Activated CD8-positive, alpha-beta T cell treated with anti-CD3 and anti-CD28 coated beads for 36 hours (primary cell): ENCODE measurements around the gene SYNPO. TPM values are rescaled to one million over a fixed set of nuclear protein-coding genes. Genes with fewer than 3 reads are reported as not detected.

Experiments used
- ATAC-seq: fragments of 200-7000 bp; cut with Tn5 transposase; one replicate; pipeline ENCODE4 v1.10.0; 2021; ENCODE audit warnings: mild to moderate bottlenecking, moderate library complexity
- CTCF ChIA-PET: fragments of 350-600 bp; sonication (Branson Sonifier 250); formaldehyde crosslinking; loops from one replicate; lab custom pipeline; 2021; ENCODE audit warnings: antibody characterized with exemption; lab: Charles Lee
- POLR2A ChIA-PET: fragments of 350-600 bp; sonication (Branson Sonifier 250); formaldehyde crosslinking; loops from one replicate; lab custom pipeline; 2021; ENCODE audit warnings: antibody characterized with exemption; lab: Charles Lee
- DNase-seq: peaks from one replicate; pipeline ENCODE4 v3.0.0-alpha.2; 2020
- H3K27ac Mint-ChIP-seq: one replicate; pipeline ENCODE4 v1.8.0; 2021; ENCODE audit warnings: mild to moderate bottlenecking, mixed read lengths
- H3K27me3 Mint-ChIP-seq: one replicate; pipeline ENCODE4 v1.8.0; 2021; ENCODE audit warnings: mixed read lengths
- H3K36me3 Mint-ChIP-seq: one replicate; pipeline ENCODE4 v1.8.0; 2021; ENCODE audit warnings: low read depth, mixed read lengths
- H3K4me1 Mint-ChIP-seq: one replicate; pipeline ENCODE4 v1.8.0; 2021; ENCODE audit warnings: low read depth, mixed read lengths
- H3K4me3 Mint-ChIP-seq: one replicate; pipeline ENCODE4 v1.8.0; 2021; ENCODE audit warnings: mild to moderate bottlenecking, moderate library complexity, mixed read lengths
- H3K9me3 Mint-ChIP-seq: one replicate; pipeline ENCODE4 v1.8.0; 2021; ENCODE audit warnings: mixed read lengths
- intact Hi-C: fragments of 100-400 bp; cut with micrococcal nuclease; formaldehyde crosslinking; loops from one replicate; pipeline ENCODE4 v1.10.0; 2022
- total RNA-seq, 2 experiments: library from RNA; stranded (reverse); gene quantifications; one replicate each; pipeline ENCODE4 v1.2.3, GENCODE V29; 2021
- TF ChIP-seq, protein P1 (sequence below): fragments of 200-600 bp; IDR thresholded peaks from one replicate; pipeline ENCODE4 v1.8.0; 2022; ENCODE audit warnings: antibody characterized with exemption, mild to moderate bottlenecking

The SYNPO gene
- total RNA-seq, 2 experiments from 2014 or later = 0.18 to 0.22 TPM

DNA sequence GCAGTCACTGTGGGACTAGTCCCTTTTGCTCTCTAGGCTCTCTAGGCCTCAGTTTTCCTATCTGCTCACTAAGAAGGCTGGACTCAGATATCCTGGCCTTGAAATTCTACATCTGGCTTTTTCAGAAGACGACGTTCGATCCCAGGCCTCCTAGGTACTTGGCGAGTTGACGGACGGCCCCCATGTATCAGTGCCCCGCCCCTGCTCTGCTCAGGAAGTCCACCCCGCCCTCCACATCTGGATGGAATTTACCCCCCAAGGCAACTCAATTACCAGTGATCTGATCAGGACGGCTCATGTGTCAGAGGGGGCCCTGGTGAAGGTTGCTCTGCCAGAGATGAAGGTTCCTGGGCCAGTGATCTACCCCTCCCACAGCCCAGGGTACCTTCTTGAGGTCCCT lies 44.1 kb upstream of the SYNPO start:
- intact Hi-C loops = no loop called here
- Mint-ChIP-seq H3K36me3 (no peaks in the 10 kb centered on the region), H3K4me3 (no peak overlapping the region), H3K27me3 (no peaks in the 10 kb centered on the region), H3K9me3 (no peaks in the 10 kb centered on the region), H3K27ac (no peak overlapping the region), H3K4me1 (no peaks in the 10 kb centered on the region)
- ChIA-PET CTCF (no interaction called here), POLR2A (no interaction called here)
- TF ChIP-seq, protein P1, sequence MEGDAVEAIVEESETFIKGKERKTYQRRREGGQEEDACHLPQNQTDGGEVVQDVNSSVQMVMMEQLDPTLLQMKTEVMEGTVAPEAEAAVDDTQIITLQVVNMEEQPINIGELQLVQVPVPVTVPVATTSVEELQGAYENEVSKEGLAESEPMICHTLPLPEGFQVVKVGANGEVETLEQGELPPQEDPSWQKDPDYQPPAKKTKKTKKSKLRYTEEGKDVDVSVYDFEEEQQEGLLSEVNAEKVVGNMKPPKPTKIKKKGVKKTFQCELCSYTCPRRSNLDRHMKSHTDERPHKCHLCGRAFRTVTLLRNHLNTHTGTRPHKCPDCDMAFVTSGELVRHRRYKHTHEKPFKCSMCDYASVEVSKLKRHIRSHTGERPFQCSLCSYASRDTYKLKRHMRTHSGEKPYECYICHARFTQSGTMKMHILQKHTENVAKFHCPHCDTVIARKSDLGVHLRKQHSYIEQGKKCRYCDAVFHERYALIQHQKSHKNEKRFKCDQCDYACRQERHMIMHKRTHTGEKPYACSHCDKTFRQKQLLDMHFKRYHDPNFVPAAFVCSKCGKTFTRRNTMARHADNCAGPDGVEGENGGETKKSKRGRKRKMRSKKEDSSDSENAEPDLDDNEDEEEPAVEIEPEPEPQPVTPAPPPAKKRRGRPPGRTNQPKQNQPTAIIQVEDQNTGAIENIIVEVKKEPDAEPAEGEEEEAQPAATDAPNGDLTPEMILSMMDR = no peak
- ATAC-seq (no peak), DNase-seq (no peak)

DNA sequence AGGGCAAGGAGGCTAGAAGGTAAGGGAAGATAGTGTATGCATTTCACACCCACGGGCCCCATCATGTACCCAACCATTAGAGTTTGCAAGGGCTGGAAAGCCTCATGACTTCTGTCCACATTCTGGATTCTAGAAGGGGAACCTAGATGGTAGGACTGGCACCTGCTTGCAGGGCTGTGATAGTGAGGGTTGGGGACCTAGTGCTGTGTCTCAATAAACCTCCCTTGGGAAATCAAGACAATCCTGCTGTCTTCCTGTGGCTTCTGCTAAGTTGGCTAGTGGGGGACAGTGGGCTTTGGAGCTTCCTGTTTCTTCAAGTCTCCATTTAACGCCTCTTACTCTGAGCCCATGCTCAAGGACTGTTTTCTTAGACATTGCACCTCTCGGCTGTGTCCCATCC lies 43.6 kb upstream of the SYNPO start:
- TF ChIP-seq, protein P1 = no peak
- POLR2A ChIA-PET = no interaction called here
- CTCF ChIA-PET = no interaction called here
- H3K27ac Mint-ChIP-seq = no peak overlapping the region
- H3K9me3 Mint-ChIP-seq = no peaks in the 10 kb centered on the region
- intact Hi-C loops = no loop called here
- DNase-seq (no peak), ATAC-seq (no peak)
- H3K27me3 Mint-ChIP-seq = no peaks in the 10 kb centered on the region
- no peak overlapping the region for H3K4me3 Mint-ChIP-seq
- no peaks in the 10 kb centered on the region for H3K36me3 Mint-ChIP-seq
- H3K4me1 Mint-ChIP-seq = no peaks in the 10 kb centered on the region

DNA sequence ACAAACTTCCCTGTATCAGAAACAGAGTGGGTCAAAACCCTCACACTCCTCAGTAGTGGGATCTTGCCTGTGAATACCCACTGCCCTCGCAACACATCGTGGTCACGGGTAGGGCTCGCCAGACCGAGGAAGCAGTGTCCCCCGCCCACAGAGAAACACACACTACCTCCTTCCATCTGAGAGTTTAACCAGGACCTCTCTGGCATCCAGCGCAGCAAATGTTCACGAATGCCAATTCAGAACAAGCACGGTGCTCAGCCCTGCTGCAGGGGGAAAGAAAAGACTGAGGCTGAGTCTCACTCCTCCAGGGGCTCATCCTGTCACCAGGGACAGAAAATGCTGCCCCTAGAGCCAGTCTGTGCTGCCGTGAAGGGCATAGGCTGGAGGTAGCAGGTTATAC lies 42.5 kb upstream of the SYNPO start:
- ATAC-seq = no peak
- no peaks in the 10 kb centered on the region for H3K9me3 Mint-ChIP-seq
- ChIA-PET CTCF (no interaction called here), POLR2A (no interaction called here)
- H3K27ac Mint-ChIP-seq = no peak overlapping the region
- DNase-seq = no peak
- intact Hi-C loops = no loop called here
- no peaks in the 10 kb centered on the region for H3K27me3 Mint-ChIP-seq
- TF ChIP-seq, protein P1 = no peak
- no peak overlapping the region for H3K4me3 Mint-ChIP-seq
- no peaks in the 10 kb centered on the region for H3K36me3 Mint-ChIP-seq
- H3K4me1 Mint-ChIP-seq = no peaks in the 10 kb centered on the region

DNA sequence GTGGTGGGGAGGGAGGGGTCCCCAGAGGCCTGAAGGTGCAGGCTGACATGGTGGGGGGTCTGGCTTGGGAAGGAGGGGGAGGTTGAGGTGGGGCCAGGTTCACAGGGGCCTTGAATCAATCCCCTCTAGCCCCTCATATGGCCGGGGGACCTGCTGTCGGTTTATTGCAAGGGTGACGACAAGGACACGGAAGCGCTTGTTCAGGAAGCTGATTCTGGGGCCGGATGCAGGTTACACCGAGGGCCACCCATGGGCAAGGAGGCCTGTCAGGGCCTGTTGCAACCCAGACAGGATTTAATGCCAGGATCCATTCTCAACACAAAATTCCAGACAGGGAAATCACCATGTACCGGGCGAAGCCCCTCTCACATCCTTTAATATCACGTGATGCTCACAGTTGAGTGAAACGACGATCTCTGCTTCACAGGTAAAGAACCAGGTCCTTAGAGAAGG lies 41.6 kb upstream of the SYNPO start:
- no peak overlapping the region for H3K27ac Mint-ChIP-seq
- DNase-seq (no peak), ATAC-seq (no peak)
- H3K36me3 Mint-ChIP-seq = no peaks in the 10 kb centered on the region
- no peaks in the 10 kb centered on the region for H3K9me3 Mint-ChIP-seq
- H3K27me3 Mint-ChIP-seq = no peaks in the 10 kb centered on the region
- TF ChIP-seq, protein P1 = no peak
- H3K4me3 Mint-ChIP-seq = no peak overlapping the region
- no peaks in the 10 kb centered on the region for H3K4me1 Mint-ChIP-seq
- ChIA-PET CTCF (no interaction called here), POLR2A (no interaction called here)
- intact Hi-C loops = no loop called here

DNA sequence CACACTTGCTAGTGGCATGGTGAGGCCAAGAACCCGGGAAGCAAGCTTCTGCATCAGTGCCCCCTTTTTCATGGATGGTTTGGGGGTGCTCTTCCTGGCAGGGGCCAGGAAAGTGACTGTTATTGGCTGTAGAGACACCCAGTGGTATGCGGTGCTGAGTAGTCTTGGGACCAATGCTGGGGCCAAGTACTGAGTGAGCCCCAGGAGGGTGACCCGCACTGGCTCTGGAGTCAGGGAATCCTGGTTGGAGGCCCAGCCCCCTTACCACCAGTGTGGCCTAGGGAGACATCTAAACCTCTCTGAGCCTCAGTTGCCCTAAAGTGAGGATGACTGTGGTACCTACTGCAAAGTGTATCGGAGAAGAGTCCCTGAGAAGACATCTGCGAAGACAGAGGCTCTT lies 41.2 kb upstream of the SYNPO start:
- H3K4me3 Mint-ChIP-seq = no peak overlapping the region
- no peak overlapping the region for H3K27ac Mint-ChIP-seq
- ATAC-seq (no peak), DNase-seq (no peak)
- H3K4me1 Mint-ChIP-seq = no peaks in the 10 kb centered on the region
- no peaks in the 10 kb centered on the region for H3K9me3 Mint-ChIP-seq
- ChIA-PET CTCF (no interaction called here), POLR2A (no interaction called here)
- H3K27me3 Mint-ChIP-seq = no peaks in the 10 kb centered on the region
- intact Hi-C loops = no loop called here
- TF ChIP-seq, protein P1 = no peak
- no peaks in the 10 kb centered on the region for H3K36me3 Mint-ChIP-seq
